Stimulated activated naive B cell treated with anti-CD40 and anti-IgM and Interleukin-4, amounts not matched to agents 10 μg/mL and 1 μg/mL and 100 μg/mL, for 72 hours (primary cell): ENCODE measurements around the gene GET4.

ENCODE experiments used
- ATAC-seq, 2 donors: fragments of 150-1000 bp; cut with Tn5 transposase; replicated peaks; 2 replicates each; pipeline ENCODE4 v1.10.0; 2021; ENCODE audit warnings: moderate library complexity in 1 of 2
- DNase-seq: peaks from one replicate; pipeline ENCODE4 v3.0.0; 2021
- H3K27ac Mint-ChIP-seq: one replicate; pipeline ENCODE4 v1.8.0; 2022; ENCODE audit warnings: mild to moderate bottlenecking, mixed read lengths
- H3K27me3 Mint-ChIP-seq, 2 donors: one replicate each; pipeline ENCODE4 v1.8.0; 2022; ENCODE audit warnings: mixed read lengths in 2 of 2
- H3K36me3 Mint-ChIP-seq, 2 donors: one replicate each; pipeline ENCODE4 v1.8.0; 2022; ENCODE audit warnings: mixed read lengths in 2 of 2, mild to moderate bottlenecking in 1 of 2
- H3K4me1 Mint-ChIP-seq, 2 donors: one replicate each; pipeline ENCODE4 v1.8.0; 2022; ENCODE audit warnings: mixed read lengths in 2 of 2, mild to moderate bottlenecking in 1 of 2
- H3K4me3 Mint-ChIP-seq, 2 donors: one replicate each; pipeline ENCODE4 v1.8.0; 2022; ENCODE audit warnings: mild to moderate bottlenecking in 2 of 2, mixed read lengths in 2 of 2, moderate library complexity in 1 of 2
- H3K9me3 Mint-ChIP-seq, 2 donors: one replicate each; pipeline ENCODE4 v1.8.0; 2022; ENCODE audit warnings: mixed read lengths in 2 of 2, mild to moderate bottlenecking in 1 of 2

GET4 gene

DNA sequence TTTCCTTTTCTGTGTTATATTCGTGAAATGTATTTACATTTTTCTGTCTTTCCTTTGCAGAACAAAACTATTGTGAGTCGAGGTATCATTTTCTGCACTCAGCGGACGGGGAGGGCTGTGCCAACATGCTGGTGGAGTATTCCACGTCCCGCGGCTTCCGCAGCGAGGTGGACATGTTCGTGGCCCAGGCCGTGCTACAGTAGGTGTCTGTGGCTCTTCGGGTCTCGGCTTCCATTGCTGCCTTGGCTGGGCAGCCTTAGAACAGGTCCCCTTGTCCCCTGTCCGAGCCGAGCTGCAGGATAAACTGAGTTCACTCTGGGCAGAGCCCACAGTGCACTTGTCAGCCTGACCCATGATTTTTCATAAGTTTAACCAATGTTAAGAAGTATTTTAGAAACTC is 14.5 kb downstream of the GET4 start:
- H3K4me3 Mint-ChIP-seq: no peak overlapping the region
- no peak for ATAC-seq
- H3K27me3 Mint-ChIP-seq: no peaks in the 10 kb centered on the region
- H3K4me1 Mint-ChIP-seq: peaks cover 9% of the 10 kb centered on the region in 2 donors
- peaks cover 54 to 72% of the 10 kb centered on the region in 2 donors for H3K36me3 Mint-ChIP-seq
- H3K9me3 Mint-ChIP-seq: peaks cover 0 to 5% of the 10 kb centered on the region in 2 donors
- DNase-seq: no peak
- peak overlapping the region; percentile 37 for H3K27ac Mint-ChIP-seq

DNA sequence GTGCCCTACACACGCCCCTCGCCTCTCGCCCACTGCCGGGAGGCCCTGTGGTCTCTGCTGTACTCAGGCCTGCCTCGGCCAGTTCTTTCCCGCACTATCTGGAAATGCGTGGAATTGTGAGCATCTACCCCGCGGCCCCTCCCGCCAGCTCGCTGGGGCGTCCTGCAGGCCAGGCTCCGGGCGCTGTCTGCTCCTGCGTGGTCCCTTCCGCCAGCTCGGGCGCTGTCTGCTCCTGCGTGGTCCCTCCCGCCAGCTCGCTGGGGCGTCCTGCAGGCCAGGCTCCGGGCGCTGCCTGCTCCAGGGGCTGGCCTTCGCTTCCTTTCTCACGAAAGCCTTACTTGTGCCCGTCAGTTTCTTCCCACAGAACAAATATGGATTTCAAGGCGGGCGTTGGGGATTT is 14.9 kb downstream of the GET4 start:
- H3K36me3 Mint-ChIP-seq: peaks cover 58 to 74% of the 10 kb centered on the region in 2 donors
- ATAC-seq: no peak
- no peaks in the 10 kb centered on the region for H3K27me3 Mint-ChIP-seq
- H3K27ac Mint-ChIP-seq: no peak overlapping the region
- H3K4me3 Mint-ChIP-seq: peak overlapping the region in 1 of 2 donors; percentile 22
- H3K4me1 Mint-ChIP-seq: peaks cover 7 to 9% of the 10 kb centered on the region in 2 donors
- peaks cover 0 to 5% of the 10 kb centered on the region in 2 donors for H3K9me3 Mint-ChIP-seq
- DNase-seq: no peak

DNA sequence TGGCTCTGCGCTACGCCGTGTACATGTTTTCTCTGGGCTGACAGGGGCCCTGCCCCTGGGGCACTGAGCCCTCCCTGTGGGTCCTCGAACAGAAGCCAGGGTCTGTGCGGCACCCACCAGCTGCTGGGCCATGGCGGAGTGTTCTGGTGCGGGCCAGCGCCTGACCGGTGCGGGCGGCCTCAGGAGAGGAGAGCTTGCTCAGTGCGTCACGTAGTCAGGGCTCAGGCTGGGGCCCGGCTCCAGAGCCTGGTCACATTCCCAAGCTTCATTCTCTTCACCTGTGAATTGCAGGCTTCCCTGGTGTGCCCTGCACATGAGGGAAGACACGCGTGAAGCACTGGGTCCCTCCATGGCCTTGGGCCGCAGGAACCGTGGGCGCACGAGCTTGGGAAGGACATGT is 15.5 kb downstream of the GET4 start:
- DNase-seq (no peak), ATAC-seq (no peak)
- peaks cover 0 to 5% of the 10 kb centered on the region in 2 donors for H3K9me3 Mint-ChIP-seq
- H3K36me3 Mint-ChIP-seq: peaks cover 60 to 78% of the 10 kb centered on the region in 2 donors
- H3K4me1 Mint-ChIP-seq: peaks cover 5 to 8% of the 10 kb centered on the region in 2 donors
- H3K4me3 Mint-ChIP-seq: no peak overlapping the region
- H3K27me3 Mint-ChIP-seq: no peaks in the 10 kb centered on the region
- H3K27ac Mint-ChIP-seq: no peak overlapping the region

DNA sequence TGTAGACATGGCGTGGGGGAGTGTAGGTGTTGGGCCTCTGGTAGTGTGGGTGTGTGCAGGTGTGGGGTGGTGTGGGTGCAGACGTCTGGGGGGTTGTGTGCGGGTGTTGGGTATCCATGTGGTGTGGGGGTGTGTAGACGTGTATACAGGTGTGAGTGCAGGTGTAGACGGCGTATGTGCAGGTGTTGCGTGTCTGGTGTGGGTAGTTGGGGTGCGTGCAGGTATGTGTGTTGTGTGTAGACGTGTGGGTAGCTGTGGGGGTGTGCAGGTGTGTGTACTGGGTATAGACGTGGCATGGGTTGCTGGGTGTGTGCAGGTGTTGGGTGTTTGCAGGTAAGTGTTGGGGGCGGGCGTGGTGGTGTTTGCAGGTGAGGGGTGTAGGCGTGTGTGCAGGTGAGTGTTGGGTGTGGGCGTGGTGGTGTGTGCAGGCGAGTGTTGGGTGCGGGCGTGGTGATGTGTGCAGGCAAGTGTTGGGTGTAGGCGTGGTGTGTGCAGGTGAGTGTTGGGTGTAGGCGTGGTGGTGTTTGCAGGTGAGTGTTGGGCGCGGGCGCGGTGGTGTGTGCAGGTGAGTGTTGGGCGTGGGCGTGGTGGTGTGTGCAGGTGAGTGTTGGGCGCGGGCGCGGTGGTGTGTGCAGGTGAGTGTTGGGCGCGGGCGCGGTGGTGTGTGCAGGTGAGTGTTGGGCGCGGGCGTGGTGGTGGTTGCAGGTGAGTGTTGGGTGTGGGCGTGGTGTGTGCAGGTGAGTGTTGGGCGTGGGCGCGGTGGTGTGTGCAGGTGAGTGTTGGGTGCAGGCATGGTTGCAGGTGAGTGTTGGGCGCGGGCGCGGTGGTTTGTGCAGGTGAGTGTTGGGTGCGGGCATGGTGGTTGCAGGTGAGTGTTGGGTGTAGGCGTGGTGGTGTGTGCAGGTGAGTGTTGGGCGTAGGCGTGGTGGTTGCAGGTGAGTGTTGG is 16.6 kb downstream of the GET4 start:
- Mint-ChIP-seq H3K27ac (peak overlapping the region; percentile 53), H3K27me3 (no peaks in the 10 kb centered on the region), H3K4me3 (peak overlapping the region; percentile 17 to 26), H3K4me1 (peaks cover 4 to 5% of the 10 kb centered on the region in 2 donors), H3K9me3 (peaks cover 0 to 5% of the 10 kb centered on the region in 2 donors), H3K36me3 (peaks cover 56 to 76% of the 10 kb centered on the region in 2 donors)
- no peak for DNase-seq
- ATAC-seq: no peak

DNA sequence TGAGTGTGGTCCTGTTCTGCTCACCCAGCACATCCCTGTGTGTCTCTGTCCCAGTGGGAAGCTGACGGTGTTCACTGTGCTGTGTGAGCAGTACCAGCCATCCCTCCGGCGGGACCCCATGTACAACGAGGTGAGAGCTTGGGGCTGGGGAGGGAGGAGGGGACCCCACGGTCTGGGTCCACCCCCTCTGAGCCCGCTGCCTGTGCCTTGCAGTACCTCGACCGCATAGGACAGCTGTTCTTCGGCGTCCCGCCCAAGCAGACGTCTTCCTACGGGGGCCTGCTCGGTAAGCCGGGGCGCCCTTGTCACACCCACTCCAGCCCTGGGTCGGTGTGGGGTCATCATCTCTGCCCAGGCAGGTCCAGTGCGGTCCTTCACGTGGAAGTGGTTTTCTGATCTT is 17.3 kb downstream of the GET4 start:
- no peak for DNase-seq
- H3K27me3 Mint-ChIP-seq: no peaks in the 10 kb centered on the region
- H3K36me3 Mint-ChIP-seq: peaks cover 55 to 70% of the 10 kb centered on the region in 2 donors
- no peak overlapping the region for H3K4me3 Mint-ChIP-seq
- peak overlapping the region; percentile 53 for H3K27ac Mint-ChIP-seq
- peaks cover 0 to 5% of the 10 kb centered on the region in 2 donors for H3K9me3 Mint-ChIP-seq
- peaks cover 2 to 5% of the 10 kb centered on the region in 2 donors for H3K4me1 Mint-ChIP-seq
- no peak for ATAC-seq

DNA sequence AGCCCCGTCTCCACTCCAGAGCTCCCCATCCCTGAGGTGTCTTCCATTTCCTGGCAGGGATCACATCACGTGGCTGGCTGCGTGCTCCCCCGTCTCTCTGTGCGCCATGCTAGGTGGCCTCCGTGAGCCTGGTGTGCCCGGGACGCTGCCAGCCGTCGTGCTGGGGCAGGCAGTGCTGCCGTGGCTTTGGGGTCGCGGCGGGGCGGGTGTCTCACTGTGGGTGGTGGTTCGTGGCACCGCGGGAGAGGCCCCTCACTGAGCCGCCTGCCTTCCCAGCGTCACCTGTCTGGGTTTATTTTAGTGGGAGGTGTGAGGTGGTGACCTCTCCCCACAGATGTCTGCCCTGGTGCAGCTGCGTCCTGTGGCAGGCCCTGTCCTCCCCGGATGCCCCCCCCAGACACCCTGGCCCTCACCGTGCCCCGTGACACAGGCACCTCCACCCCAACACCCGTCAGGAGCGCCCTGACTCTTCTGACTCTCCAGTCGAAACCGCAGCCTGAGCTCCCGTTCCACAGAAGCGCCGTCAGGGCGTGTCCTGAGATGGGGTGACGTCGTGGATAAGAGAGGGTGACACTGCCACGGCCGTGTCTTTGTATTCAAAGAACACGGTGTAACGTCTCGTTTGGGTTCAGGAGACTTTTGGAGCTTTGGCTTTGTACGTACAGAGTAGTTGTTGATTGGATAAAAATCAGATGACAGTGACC is 18.0 kb downstream of the GET4 start:
- Mint-ChIP-seq H3K36me3 (peaks cover 56 to 73% of the 10 kb centered on the region in 2 donors), H3K4me3 (no peak overlapping the region), H3K27ac (peak overlapping the region; percentile 25)

DNA sequence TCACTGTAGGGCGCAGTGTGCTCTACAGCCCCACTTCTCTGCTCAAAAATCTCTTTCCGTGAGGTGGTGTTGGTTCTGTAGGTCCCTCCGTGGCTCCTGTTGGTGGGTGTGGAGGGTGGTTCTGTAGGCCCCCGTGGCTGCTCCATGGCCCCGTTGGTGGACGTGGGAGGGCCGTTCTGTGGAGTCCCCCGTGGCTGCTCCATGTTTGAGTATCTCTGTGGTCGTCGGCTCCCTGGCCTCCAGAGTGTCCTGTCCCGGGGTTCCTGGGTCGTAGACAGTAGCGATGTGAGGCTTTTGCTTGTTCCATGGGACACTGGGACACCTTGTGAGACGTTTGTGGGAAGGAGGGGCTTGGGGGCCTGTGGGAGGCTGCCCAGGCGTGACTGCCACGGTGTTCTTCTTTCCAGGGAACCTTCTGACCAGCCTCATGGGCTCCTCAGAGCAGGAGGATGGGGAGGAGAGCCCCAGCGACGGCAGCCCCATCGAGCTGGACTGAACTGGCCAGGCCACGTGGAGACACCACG is 18.6 kb downstream of the GET4 start:
- H3K4me1 Mint-ChIP-seq: peaks cover 0 to 5% of the 10 kb centered on the region in 2 donors
- no peaks in the 10 kb centered on the region for H3K27me3 Mint-ChIP-seq
- no peak for ATAC-seq
- peaks cover 60 to 80% of the 10 kb centered on the region in 2 donors for H3K36me3 Mint-ChIP-seq
- peaks cover 0 to 5% of the 10 kb centered on the region in 2 donors for H3K9me3 Mint-ChIP-seq
- DNase-seq: no peak
- peak overlapping the region in 1 of 2 donors; percentile 4 for H3K4me3 Mint-ChIP-seq
- H3K27ac Mint-ChIP-seq: peak overlapping the region; percentile 33

More for the DNA sequence above, 18.0 kb downstream of the GET4 start:
- peaks cover 0 to 5% of the 10 kb centered on the region in 2 donors for H3K9me3 Mint-ChIP-seq
- DNase-seq (no peak), ATAC-seq (peak in 1 of 2 donors; percentile 13)
- H3K27me3 Mint-ChIP-seq: no peaks in the 10 kb centered on the region
- peaks cover 0 to 5% of the 10 kb centered on the region in 2 donors for H3K4me1 Mint-ChIP-seq

DNA sequence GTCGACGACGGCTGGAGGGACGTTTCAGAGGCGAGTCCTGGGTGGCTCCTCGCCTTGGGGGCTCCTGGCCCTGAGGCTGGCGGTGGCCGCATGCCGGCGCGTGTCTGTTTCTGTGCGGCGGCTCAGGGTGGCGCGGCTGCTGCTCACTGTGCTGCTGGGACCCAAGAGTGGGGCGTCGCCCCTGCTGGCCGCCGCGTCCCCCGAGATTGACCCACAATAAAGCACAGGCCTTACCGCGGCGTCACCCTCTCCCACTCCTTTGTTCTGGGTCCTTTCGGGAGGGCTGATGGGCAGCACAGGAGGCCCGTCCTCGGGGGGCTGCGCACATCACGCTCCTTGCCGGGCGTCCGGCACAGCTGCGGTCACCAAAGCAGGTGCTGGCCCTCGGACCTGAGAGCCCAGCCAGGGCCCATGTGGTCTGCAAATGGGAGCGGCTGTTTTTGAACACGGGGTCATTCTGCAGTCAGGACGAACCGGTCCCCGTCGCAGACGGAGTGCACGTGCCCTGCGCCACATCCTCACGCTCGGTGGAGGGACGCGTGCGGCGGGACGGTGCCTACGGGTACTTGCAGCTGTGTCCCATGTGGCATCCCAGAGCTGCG is 19.2 kb downstream of the GET4 start:
- peaks cover 63 to 80% of the 10 kb centered on the region in 2 donors for H3K36me3 Mint-ChIP-seq
- DNase-seq (no peak), ATAC-seq (no peak)
- H3K9me3 Mint-ChIP-seq: peaks cover 0 to 5% of the 10 kb centered on the region in 2 donors
- H3K27ac Mint-ChIP-seq: peak overlapping the region; percentile 73
- no peak overlapping the region for H3K4me3 Mint-ChIP-seq
- peaks cover 0 to 5% of the 10 kb centered on the region in 2 donors for H3K4me1 Mint-ChIP-seq
- H3K27me3 Mint-ChIP-seq: no peaks in the 10 kb centered on the region

DNA sequence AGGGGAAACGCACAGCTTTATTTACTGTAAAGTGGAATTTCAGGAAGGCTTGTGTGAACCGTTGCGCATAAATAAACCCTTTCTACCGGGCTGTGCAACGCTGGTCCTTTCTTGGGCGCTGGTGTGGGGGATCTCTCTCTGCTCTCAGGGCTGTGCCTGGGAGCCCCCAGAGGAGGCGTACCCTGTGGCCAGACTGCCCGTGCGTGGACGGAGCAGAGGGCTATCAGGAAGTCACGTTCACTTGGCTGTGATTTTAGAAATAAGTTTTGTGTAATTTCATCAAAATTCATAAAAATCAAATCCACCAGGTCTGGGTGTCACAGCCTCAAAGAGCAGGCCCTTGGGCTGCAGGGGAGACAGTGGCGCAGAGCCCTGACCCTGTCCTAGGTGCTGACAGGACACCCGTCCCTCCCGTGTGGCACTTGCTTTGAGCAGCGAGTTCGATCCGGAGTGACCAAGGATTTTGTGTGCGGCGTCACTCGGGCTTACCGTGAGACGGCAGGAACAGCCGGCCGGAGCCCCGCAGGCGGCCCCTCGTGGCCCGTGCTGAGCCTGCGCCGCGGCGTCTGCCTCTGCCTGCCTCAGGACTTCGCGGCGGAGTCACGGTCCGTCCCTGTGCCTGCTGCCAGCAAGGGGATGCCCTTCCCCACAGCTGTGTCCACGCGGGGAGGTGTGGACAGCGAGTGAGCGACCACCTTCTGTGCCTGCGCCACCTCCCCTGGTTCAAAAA is 20.2 kb downstream of the GET4 start:
- ATAC-seq (no peak), DNase-seq (no peak)
- peak overlapping the region; percentile 73 for H3K27ac Mint-ChIP-seq
- H3K9me3 Mint-ChIP-seq: peaks cover 0 to 5% of the 10 kb centered on the region in 2 donors
- no peaks in the 10 kb centered on the region for H3K27me3 Mint-ChIP-seq
- H3K4me1 Mint-ChIP-seq: peaks cover 5 to 6% of the 10 kb centered on the region in 2 donors
- H3K4me3 Mint-ChIP-seq: no peak overlapping the region
- H3K36me3 Mint-ChIP-seq: peaks cover 57 to 76% of the 10 kb centered on the region in 2 donors

DNA sequence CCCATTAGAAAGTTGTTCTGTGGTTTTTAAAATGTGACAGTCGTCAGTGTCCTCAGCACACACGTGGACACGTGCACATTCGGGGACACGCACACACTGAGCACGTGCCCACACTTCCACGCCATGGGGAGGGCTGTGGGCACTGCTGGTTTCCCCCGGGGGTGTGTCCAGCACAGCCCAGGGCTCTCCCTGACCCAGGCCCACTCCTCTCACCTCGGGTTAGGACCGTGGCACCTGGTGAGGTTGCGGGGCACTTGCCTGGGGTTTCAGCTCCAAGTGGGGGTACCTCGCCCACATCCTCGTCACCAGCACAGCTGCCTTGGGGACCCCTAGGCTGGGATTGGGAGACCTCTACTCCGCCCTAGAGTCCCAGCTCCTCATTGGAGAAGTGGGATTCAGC is 20.7 kb downstream of the GET4 start:
- peaks cover 5 to 6% of the 10 kb centered on the region in 2 donors for H3K4me1 Mint-ChIP-seq
- H3K27me3 Mint-ChIP-seq: no peaks in the 10 kb centered on the region
- H3K27ac Mint-ChIP-seq: peak overlapping the region; percentile 51
- H3K9me3 Mint-ChIP-seq: peaks cover 0 to 5% of the 10 kb centered on the region in 2 donors
- H3K4me3 Mint-ChIP-seq: peak overlapping the region in 1 of 2 donors; percentile 25
- ATAC-seq: no peak
- peaks cover 57 to 73% of the 10 kb centered on the region in 2 donors for H3K36me3 Mint-ChIP-seq
- no peak for DNase-seq

DNA sequence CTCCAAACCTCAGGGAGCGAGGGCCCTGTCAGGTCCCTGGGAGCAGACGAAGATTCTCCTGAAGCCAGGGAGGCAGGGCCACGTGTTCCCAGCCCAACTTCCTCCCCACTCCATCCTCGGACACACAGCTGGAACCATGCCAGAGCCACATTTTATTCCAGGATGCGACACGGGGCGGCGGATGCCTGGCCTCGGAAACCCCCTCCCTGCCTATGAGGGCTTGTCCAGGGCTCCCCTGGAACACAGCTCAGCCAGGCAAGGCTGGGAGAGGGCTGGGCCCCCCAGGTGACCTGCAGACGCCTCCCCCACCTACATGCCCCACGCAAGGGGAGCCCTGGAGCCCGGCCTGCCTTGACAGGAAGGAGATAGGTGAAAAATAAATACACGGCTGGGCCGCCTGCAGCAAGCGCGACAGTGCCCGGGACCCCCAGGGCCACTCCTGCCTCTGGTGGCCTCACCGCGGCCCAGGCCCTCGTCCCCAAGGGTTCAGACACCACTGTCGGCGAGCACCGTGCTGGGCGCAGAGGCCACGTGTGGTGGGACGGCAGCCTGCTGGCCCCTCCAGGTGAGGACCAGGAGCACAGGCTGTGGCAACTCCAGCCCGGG is 21.5 kb downstream of the GET4 start:
- peaks cover 0 to 1% of the 10 kb centered on the region in 2 donors for H3K9me3 Mint-ChIP-seq
- DNase-seq: no peak
- H3K4me3 Mint-ChIP-seq: no peak overlapping the region
- peak overlapping the region; percentile 59 for H3K27ac Mint-ChIP-seq
- peaks cover 0 to 6% of the 10 kb centered on the region in 2 donors for H3K4me1 Mint-ChIP-seq
- peaks cover 55 to 72% of the 10 kb centered on the region in 2 donors for H3K36me3 Mint-ChIP-seq
- peaks cover 7% of the 10 kb centered on the region in 2 donors for H3K27me3 Mint-ChIP-seq
- no peak for ATAC-seq

DNA sequence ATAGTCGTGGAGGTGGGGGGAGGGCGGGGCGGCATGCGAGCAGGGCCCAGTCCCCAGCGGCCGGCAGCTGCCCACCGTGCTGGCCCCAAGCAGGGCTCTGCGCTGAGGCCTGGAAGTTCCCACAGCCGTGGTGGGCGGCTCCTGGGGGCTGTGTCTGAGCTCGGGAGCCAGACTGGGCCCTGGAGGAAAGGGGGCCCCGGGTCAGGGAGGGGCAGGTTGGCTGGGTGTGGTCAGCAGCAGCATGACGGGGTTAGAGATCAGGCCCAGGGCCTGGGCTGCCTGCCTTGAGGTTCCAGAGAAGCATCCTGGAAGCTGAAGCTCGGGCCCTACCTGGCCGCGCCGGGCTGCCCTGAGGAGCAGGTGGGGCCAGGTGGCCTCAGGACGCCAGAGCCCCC is 22.1 kb downstream of the GET4 start:
- no peaks in the 10 kb centered on the region for H3K9me3 Mint-ChIP-seq
- H3K27me3 Mint-ChIP-seq: peaks cover 9 to 11% of the 10 kb centered on the region in 2 donors
- H3K4me3 Mint-ChIP-seq: no peak overlapping the region
- H3K4me1 Mint-ChIP-seq: peaks cover 0 to 6% of the 10 kb centered on the region in 2 donors
- H3K27ac Mint-ChIP-seq: no peak overlapping the region
- no peak for DNase-seq
- no peak for ATAC-seq
- H3K36me3 Mint-ChIP-seq: peaks cover 52 to 69% of the 10 kb centered on the region in 2 donors
